Prostate gland (tissue), 2 donors: Measurements from ENCODE around the gene SREK1IP1. TPM values are rescaled to one million over a fixed set of nuclear protein-coding genes. Genes with fewer than 3 reads are reported as not detected.

Experiments
- DNase-seq: peaks from one replicate; pipeline ENCODE4 v3.0.0-alpha.2; 2019; ENCODE audit warnings: low spot score
- H3K27ac ChIP-seq, 2 donors: fragments of 200-600 bp; sonication (generic); 2 replicates each; pipeline ENCODE4 v1.5.1; 2017 to 2019
- H3K27me3 ChIP-seq: fragments of 200-600 bp; sonication (generic); replicated peaks from 2 replicates; pipeline ENCODE4 v1.5.1; 2019; ENCODE audit not compliant: insufficient read depth
- H3K36me3 ChIP-seq, 2 donors: fragments of 200-600 bp; sonication (generic); 1 replicate in 1 of 2; 2 replicates in 1 of 2; pipeline versions ENCODE4 v1.5.1 to v1.8.1; 2017 to 2019
- H3K4me1 ChIP-seq: fragments of 200-600 bp; sonication (generic); replicated peaks from 2 replicates; pipeline ENCODE4 v1.5.1; 2019
- H3K4me3 ChIP-seq, 2 donors: fragments of 200-600 bp; sonication (generic); 2 replicates each; pipeline ENCODE4 v1.5.1; 2017 to 2019
- H3K9me3 ChIP-seq: fragments of 200-600 bp; sonication (generic); 2 replicates; pipeline ENCODE4 v1.5.1; 2017
- CTCF ChIP-seq, 4 experiments: fragments of 200-600 bp in 2 of 4; fragments of 450-650 bp in 2 of 4; sonication (generic) in 2 of 4; IDR thresholded peaks; 1 replicate in 3 of 4; 2 replicates in 1 of 4; pipeline ENCODE4 v1.5.1; 2016 to 2019; ENCODE audit warnings: antibody characterized with exemption in 4 of 4, mild to moderate bottlenecking in 2 of 4, moderate library complexity in 2 of 4
- POLR2A ChIP-seq: fragments of 450-650 bp; IDR thresholded peaks from one replicate; pipeline ENCODE4 v1.6.1; 2016; ENCODE audit warnings: antibody characterized with exemption, mild to moderate bottlenecking
- POLR2AphosphoS5 ChIP-seq: sonication (generic); formaldehyde crosslinking; IDR thresholded peaks from one replicate; pipeline ENCODE4 v1.6.1; 2017; ENCODE audit warnings: antibody characterized with exemption
- WGBS: methylation state at CpG from one replicate; pipeline ENCODE4 v1.1.5; 2018; 5-methylcytosine and 5-hydroxymethylcytosine counted together
- intact Hi-C: fragments of 100-400 bp; cut with DNase I; formaldehyde crosslinking; loops from one replicate; pipeline ENCODE4 v1.14.2; 2022
- total RNA-seq, 2 donors: library from RNA; depleted of rRNA; stranded (reverse); fragments of >200 nt; gene quantifications; one replicate each; pipeline ENCODE4 v1.1.0, GENCODE V29; 2016

The SREK1IP1 gene
- total RNA-seq, 2 donors from 2014 or later = 16.0 to 19.5 TPM

- 2% methylated on average over 10 of the region's 10 CpGs for WGBS
- peak overlapping the region; percentile 82 to 89 for H3K27ac ChIP-seq
- H3K4me1 ChIP-seq = peaks cover 11% of the 10 kb centered on the region
- H3K27me3 ChIP-seq = no peaks in the 10 kb centered on the region
- TF ChIP-seq CTCF (IDR thresholded peaks at IDR 0.05) (no peak), POLR2A (no peak)
- no peaks in the 10 kb centered on the region for H3K9me3 ChIP-seq
- H3K36me3 ChIP-seq = no peaks in the 10 kb centered on the region
- intact Hi-C loops = loop anchor here (10.0 kb wide), 1 partner anchor 263 kb away; the partner anchor contains the start of gene RGS7BP
- peak overlapping the region; percentile 70 to 83 for H3K4me3 ChIP-seq
- peak; percentile 10 for DNase-seq
Observed at GRCh38 chr5:64767959-64768357, 533 bp downstream of the SREK1IP1 start.

- no peaks in the 10 kb centered on the region for H3K27me3 ChIP-seq
Observed at GRCh38 chr5:64766941-64767340, 1.6 kb downstream of the SREK1IP1 start.

GRCh38 chr5:64765804-64766504 is 2.5 kb downstream of the SREK1IP1 start:
- Histone ChIP-seq H3K36me3 (no peaks in the 10 kb centered on the region), H3K27ac (no peak overlapping the region), H3K9me3 (no peaks in the 10 kb centered on the region), H3K4me3 (no peak overlapping the region), H3K4me1 (peaks cover 11% of the 10 kb centered on the region), H3K27me3 (no peaks in the 10 kb centered on the region)
- intact Hi-C loops = loop anchor here (10.0 kb wide), 1 partner anchor 261 kb away; the partner anchor contains the start of gene RGS7BP
- 94% methylated on average over 2 of the region's 2 CpGs for WGBS
- TF ChIP-seq POLR2A (no peak), CTCF (IDR thresholded peaks at IDR 0.05) (no peak), POLR2AphosphoS5 (no peak)
- no peak for DNase-seq

More at GRCh38 chr5:64766941-64767340, 1.6 kb downstream of the SREK1IP1 start:
- no peak overlapping the region for H3K4me3 ChIP-seq
- peaks cover 11% of the 10 kb centered on the region for H3K4me1 ChIP-seq
- intact Hi-C loops = loop anchor here (10.0 kb wide), 1 partner anchor 262 kb away; the partner anchor contains the start of gene RGS7BP
- DNase-seq = no peak
- WGBS = 70% methylated on average over 2 of the region's 2 CpGs
- no peak overlapping the region for H3K27ac ChIP-seq
- H3K9me3 ChIP-seq = no peaks in the 10 kb centered on the region
- TF ChIP-seq POLR2A (no peak), CTCF (IDR thresholded peaks at IDR 0.05) (no peak), POLR2AphosphoS5 (no peak)
- H3K36me3 ChIP-seq = no peaks in the 10 kb centered on the region

- Histone ChIP-seq H3K9me3 (no peaks in the 10 kb centered on the region), H3K36me3 (no peaks in the 10 kb centered on the region), H3K27me3 (no peaks in the 10 kb centered on the region), H3K27ac (no peak overlapping the region), H3K4me1 (peaks cover 5% of the 10 kb centered on the region), H3K4me3 (no peak overlapping the region)
- intact Hi-C loops = loop anchor here (10.0 kb wide), 1 partner anchor 259 kb away; the partner anchor contains the start of gene RGS7BP
- TF ChIP-seq POLR2AphosphoS5 (no peak), POLR2A (no peak), CTCF (IDR thresholded peaks at IDR 0.05) (no peak)
- 49% methylated on average over 4 of the region's 4 CpGs for WGBS
- DNase-seq = no peak
Observed at GRCh38 chr5:64763948-64764503, 4.5 kb downstream of the SREK1IP1 start.
